MM.1S (cell line): Measurements from ENCODE around the gene SRPK2.

Experiments
- DNase-seq: peaks from one replicate; pipeline ENCODE4 v3.0.0-alpha.2; 2015
- H2AFZ ChIP-seq: fragments of 300-600 bp; sonication (generic); 2 replicates; pipeline ENCODE4 v1.6.0; 2016; ENCODE audit warnings: antibody characterized with exemption, low read length
- H3F3A ChIP-seq: fragments of 300-600 bp; sonication (generic); 2 replicates; pipeline ENCODE4 v1.6.1; 2016; ENCODE audit warnings: mild to moderate bottlenecking, antibody characterized with exemption, low read length, moderate library complexity, mixed read lengths; ENCODE audit not compliant: insufficient read depth
- H3K27ac ChIP-seq: fragments of 300-600 bp; sonication (generic); 2 replicates; pipeline ENCODE4 v1.5.1; 2016; ENCODE audit warnings: mild to moderate bottlenecking, low read length
- H3K27me3 ChIP-seq: fragments of 300-600 bp; sonication (generic); replicated peaks from 2 replicates; pipeline ENCODE4 v1.6.0; 2016; ENCODE audit warnings: low read length; ENCODE audit not compliant: insufficient read depth
- H3K36me3 ChIP-seq: fragments of 300-600 bp; sonication (generic); replicated peaks from 2 replicates; pipeline ENCODE4 v1.6.1; 2016; ENCODE audit warnings: mild to moderate bottlenecking, low read length, mixed read lengths; ENCODE audit not compliant: insufficient read depth
- H3K4me1 ChIP-seq: fragments of 300-600 bp; sonication (generic); 2 replicates; pipeline ENCODE4 v1.6.1; 2016; ENCODE audit warnings: low read length, mixed read lengths
- H3K4me2 ChIP-seq: fragments of 300-600 bp; sonication (generic); 2 replicates; pipeline ENCODE4 v1.6.0; 2016; ENCODE audit warnings: low read depth, low read length
- H3K4me3 ChIP-seq: fragments of 300-600 bp; sonication (generic); 2 replicates; pipeline ENCODE4 v1.5.1; 2016; ENCODE audit warnings: low read length, mixed read lengths
- H3K79me2 ChIP-seq: fragments of 300-600 bp; sonication (generic); 2 replicates; pipeline ENCODE4 v1.6.1; 2016; ENCODE audit warnings: mixed run types, low read length, mixed read lengths
- H3K9ac ChIP-seq: fragments of 300-600 bp; sonication (generic); 2 replicates; pipeline ENCODE4 v1.6.1; 2016; ENCODE audit warnings: low read length, mixed read lengths
- H3K9me2 ChIP-seq: fragments of 300-600 bp; sonication (generic); replicated peaks from 2 replicates; pipeline ENCODE4 v1.6.1; 2016; ENCODE audit warnings: mild to moderate bottlenecking, low read length, mixed read lengths; ENCODE audit not compliant: insufficient read depth
- H3K9me3 ChIP-seq: fragments of 300-600 bp; sonication (generic); replicated peaks from 2 replicates; pipeline ENCODE4 v1.6.1; 2016; ENCODE audit warnings: mild to moderate bottlenecking, low read length, mixed read lengths; ENCODE audit not compliant: insufficient read depth
- H4K20me1 ChIP-seq: fragments of 300-600 bp; sonication (generic); 2 replicates; pipeline ENCODE4 v1.6.1; 2016; ENCODE audit warnings: mild to moderate bottlenecking, low read length, moderate library complexity, mixed read lengths; ENCODE audit not compliant: insufficient read depth
- CTCF ChIP-seq: fragments of 300-600 bp; sonication (generic); IDR thresholded peaks from 2 replicates; pipeline ENCODE4 v1.5.1; 2016; ENCODE audit warnings: antibody characterized with exemption, low read length, mixed read lengths
- EZH2 ChIP-seq: fragments of 300-600 bp; sonication (generic); optimal IDR thresholded peaks from 2 replicates; pipeline ENCODE3; 2017; ENCODE audit warnings: low read depth, mild to moderate bottlenecking, antibody characterized with exemption, low read length, mixed read lengths
- EZH2phosphoT487 ChIP-seq: fragments of 300-600 bp; sonication (generic); IDR thresholded peaks from 2 replicates; pipeline ENCODE4 v1.6.1; 2018; ENCODE audit warnings: antibody characterized with exemption, low read length

Gene SRPK2

GRCh38 chr7:105309235-105310169, 79.2 kb downstream of the SRPK2 start:
- Histone ChIP-seq H2AFZ (no peak overlapping the region), H3K79me2 (peaks cover 83% of the 10 kb centered on the region)

GRCh38 chr7:105307163-105307672, 81.5 kb downstream of the SRPK2 start:
- no peak overlapping the region for H3K9ac ChIP-seq
- H3K4me3 ChIP-seq = no peak overlapping the region
- H3K27me3 ChIP-seq = no peaks in the 10 kb centered on the region
- peaks cover 29% of the 10 kb centered on the region for H3F3A ChIP-seq
- H3K9me3 ChIP-seq = no peaks in the 10 kb centered on the region
- no peak overlapping the region for H3K4me2 ChIP-seq
- peaks cover 81% of the 10 kb centered on the region for H3K79me2 ChIP-seq
- no peaks in the 10 kb centered on the region for H3K9me2 ChIP-seq
- no peak overlapping the region for H3K27ac ChIP-seq
- H3K36me3 ChIP-seq = no peaks in the 10 kb centered on the region
- DNase-seq = no peak
- H4K20me1 ChIP-seq = no peaks in the 10 kb centered on the region
- no peak overlapping the region for H2AFZ ChIP-seq
- TF ChIP-seq EZH2 (no peak), CTCF (no peak), EZH2phosphoT487 (no peak)
- peaks cover 71% of the 10 kb centered on the region for H3K4me1 ChIP-seq

More at GRCh38 chr7:105309235-105310169, 79.2 kb downstream of the SRPK2 start:
- peaks cover 64% of the 10 kb centered on the region for H3K4me1 ChIP-seq
- no peaks in the 10 kb centered on the region for H3K27me3 ChIP-seq
- H3K9me2 ChIP-seq = no peaks in the 10 kb centered on the region
- peak overlapping the region; percentile 67 for H3K4me2 ChIP-seq
- H3F3A ChIP-seq = peaks cover 17% of the 10 kb centered on the region
- TF ChIP-seq CTCF = peak; percentile 26; the same call in 1 of the 2 replicates
- TF ChIP-seq EZH2phosphoT487 = no peak
- H4K20me1 ChIP-seq = no peaks in the 10 kb centered on the region
- H3K27ac ChIP-seq = peak overlapping the region; percentile 54; the same call in 1 of the 2 replicates
- H3K9me3 ChIP-seq = no peaks in the 10 kb centered on the region
- H3K4me3 ChIP-seq = peak overlapping the region; percentile 11; the same call in 1 of the 2 replicates
- peak overlapping the region; percentile 9; the same call in 1 of the 2 replicates for H3K9ac ChIP-seq
- no peaks in the 10 kb centered on the region for H3K36me3 ChIP-seq
- peak; percentile 77 for DNase-seq

GRCh38 chr7:105306298-105306748, 82.4 kb downstream of the SRPK2 start:
- Histone ChIP-seq H3K4me3 (no peak overlapping the region), H3K79me2 (peaks cover 80% of the 10 kb centered on the region), H3K27ac (no peak overlapping the region), H3K36me3 (no peaks in the 10 kb centered on the region), H3K9ac (no peak overlapping the region), H3K4me2 (no peak overlapping the region), H3K9me2 (no peaks in the 10 kb centered on the region), H3K4me1 (peaks cover 66% of the 10 kb centered on the region), H3K27me3 (no peaks in the 10 kb centered on the region), H3F3A (peaks cover 29% of the 10 kb centered on the region), H2AFZ (no peak overlapping the region), H3K9me3 (no peaks in the 10 kb centered on the region), H4K20me1 (no peaks in the 10 kb centered on the region)
- no peak for TF ChIP-seq CTCF
- TF ChIP-seq EZH2 = no peak
- TF ChIP-seq EZH2phosphoT487 = no peak
- no peak for DNase-seq
